Lower leg skin (tissue), 4 donors: ENCODE measurements around the gene IFT122. TPM values are rescaled to one million over a fixed set of nuclear protein-coding genes. Genes with fewer than 3 reads are reported as not detected.
"Not testable (repeated sequence)": the region's sequence is repeated elsewhere in the genome, so short reads cannot be mapped to it uniquely, and the experiment has no call there.

ENCODE experiments used
- DNase-seq, 2 donors: peaks; one replicate each; pipeline ENCODE4 v3.0.0-alpha.2; 2019; ENCODE audit warnings: low spot score in 2 of 2
- H3K4me3 ChIP-seq: fragments of 200-600 bp; sonication (generic); 2 replicates; pipeline ENCODE4 v1.5.1; 2017; ENCODE audit warnings: mild to moderate bottlenecking, low read depth; ENCODE audit not compliant: poor library complexity, severe bottlenecking
- POLR2A ChIP-seq, 2 donors: fragments of 450-650 bp; IDR thresholded peaks; one replicate each; pipeline ENCODE4 v1.6.1; 2016 to 2017; ENCODE audit warnings: antibody characterized with exemption in 2 of 2, mild to moderate bottlenecking in 1 of 2, moderate library complexity in 1 of 2
- WGBS, 2 donors: methylation state at CpG; one replicate each; pipeline ENCODE4 v1.1.5; 2018; 5-methylcytosine and 5-hydroxymethylcytosine counted together
- intact Hi-C: fragments of 100-400 bp; cut with DNase I; formaldehyde crosslinking; loops from one replicate; pipeline ENCODE4 v1.15.0; 2023; ENCODE audit warnings: low total_unique reads
- total RNA-seq, 4 donors: library from RNA; depleted of rRNA; stranded (reverse); fragments of >200 nt; gene quantifications; one replicate each; pipeline ENCODE4 v1.1.0, GENCODE V29; 2016
- TF ChIP-seq, protein P1 (sequence below), 3 donors: fragments of 450-650 bp; IDR thresholded peaks; one replicate each; pipeline ENCODE4 v1.5.1; 2016; ENCODE audit warnings: antibody characterized with exemption in 3 of 3, mild to moderate bottlenecking in 3 of 3, moderate library complexity in 2 of 3

IFT122 gene
- total RNA-seq, 4 donors from 2014 or later = 10.1 to 31.1 (median 22.5) TPM

DNA sequence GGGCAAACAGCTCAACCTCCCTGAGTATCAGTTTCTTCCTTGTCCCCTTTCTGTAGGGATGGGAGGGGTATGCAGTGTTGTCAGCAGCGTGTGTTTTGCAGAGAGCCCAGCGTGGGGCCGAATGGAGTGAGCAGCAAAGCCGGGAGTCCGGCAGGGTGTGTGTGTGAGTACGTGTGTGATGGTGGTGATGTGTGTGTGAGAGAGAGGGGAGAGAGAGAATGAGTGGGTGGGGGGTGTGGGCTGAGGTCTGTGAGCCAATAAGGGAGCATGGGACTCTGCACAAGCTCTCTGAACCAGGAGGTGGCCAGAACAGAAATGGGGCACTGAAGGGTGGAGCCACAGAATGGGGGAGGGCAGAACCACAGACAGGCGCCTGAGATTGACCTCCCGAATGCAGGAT is 43.8 kb downstream of the IFT122 start:
- no peak overlapping the region for H3K4me3 ChIP-seq
- TF ChIP-seq POLR2A (IDR thresholded peaks at IDR 0.05) = no peak
- TF ChIP-seq, protein P1, sequence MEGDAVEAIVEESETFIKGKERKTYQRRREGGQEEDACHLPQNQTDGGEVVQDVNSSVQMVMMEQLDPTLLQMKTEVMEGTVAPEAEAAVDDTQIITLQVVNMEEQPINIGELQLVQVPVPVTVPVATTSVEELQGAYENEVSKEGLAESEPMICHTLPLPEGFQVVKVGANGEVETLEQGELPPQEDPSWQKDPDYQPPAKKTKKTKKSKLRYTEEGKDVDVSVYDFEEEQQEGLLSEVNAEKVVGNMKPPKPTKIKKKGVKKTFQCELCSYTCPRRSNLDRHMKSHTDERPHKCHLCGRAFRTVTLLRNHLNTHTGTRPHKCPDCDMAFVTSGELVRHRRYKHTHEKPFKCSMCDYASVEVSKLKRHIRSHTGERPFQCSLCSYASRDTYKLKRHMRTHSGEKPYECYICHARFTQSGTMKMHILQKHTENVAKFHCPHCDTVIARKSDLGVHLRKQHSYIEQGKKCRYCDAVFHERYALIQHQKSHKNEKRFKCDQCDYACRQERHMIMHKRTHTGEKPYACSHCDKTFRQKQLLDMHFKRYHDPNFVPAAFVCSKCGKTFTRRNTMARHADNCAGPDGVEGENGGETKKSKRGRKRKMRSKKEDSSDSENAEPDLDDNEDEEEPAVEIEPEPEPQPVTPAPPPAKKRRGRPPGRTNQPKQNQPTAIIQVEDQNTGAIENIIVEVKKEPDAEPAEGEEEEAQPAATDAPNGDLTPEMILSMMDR (IDR thresholded peaks at IDR 0.05) = no peak
- WGBS, 2 donors = 92 to 93% methylated on average over 8 of the region's 8 CpGs
- intact Hi-C loops = loop anchor here (10.0 kb wide), 1 partner anchor 341 kb away; no protein-coding TSS in a partner anchor
- no peak for DNase-seq

DNA sequence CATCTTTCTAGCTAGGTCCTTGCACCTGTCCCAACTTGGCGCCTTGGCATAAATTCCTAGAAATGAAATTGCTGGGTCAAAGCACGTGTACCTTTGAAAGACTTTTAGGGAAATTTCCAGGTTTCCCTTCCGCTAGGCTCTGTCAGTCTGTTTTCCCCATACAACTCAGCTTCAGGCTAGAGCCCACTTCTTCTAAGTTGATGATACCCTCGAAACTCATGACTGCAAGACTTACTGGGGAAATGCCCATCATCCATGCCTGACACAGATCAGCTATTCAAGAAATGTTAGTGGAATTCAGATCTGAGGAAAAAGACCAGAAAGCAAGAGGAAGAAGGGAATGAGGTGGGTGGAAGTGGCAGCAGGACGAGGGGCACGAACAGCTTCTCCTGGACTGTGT is 45.1 kb downstream of the IFT122 start:
- not testable (repeated sequence) for DNase-seq, H3K4me3 ChIP-seq
- intact Hi-C loops = loop anchor here (10.0 kb wide), 1 partner anchor 340 kb away; no protein-coding TSS in a partner anchor
- 86 to 87% methylated on average over 6 of the region's 6 CpGs for WGBS, 2 donors

DNA sequence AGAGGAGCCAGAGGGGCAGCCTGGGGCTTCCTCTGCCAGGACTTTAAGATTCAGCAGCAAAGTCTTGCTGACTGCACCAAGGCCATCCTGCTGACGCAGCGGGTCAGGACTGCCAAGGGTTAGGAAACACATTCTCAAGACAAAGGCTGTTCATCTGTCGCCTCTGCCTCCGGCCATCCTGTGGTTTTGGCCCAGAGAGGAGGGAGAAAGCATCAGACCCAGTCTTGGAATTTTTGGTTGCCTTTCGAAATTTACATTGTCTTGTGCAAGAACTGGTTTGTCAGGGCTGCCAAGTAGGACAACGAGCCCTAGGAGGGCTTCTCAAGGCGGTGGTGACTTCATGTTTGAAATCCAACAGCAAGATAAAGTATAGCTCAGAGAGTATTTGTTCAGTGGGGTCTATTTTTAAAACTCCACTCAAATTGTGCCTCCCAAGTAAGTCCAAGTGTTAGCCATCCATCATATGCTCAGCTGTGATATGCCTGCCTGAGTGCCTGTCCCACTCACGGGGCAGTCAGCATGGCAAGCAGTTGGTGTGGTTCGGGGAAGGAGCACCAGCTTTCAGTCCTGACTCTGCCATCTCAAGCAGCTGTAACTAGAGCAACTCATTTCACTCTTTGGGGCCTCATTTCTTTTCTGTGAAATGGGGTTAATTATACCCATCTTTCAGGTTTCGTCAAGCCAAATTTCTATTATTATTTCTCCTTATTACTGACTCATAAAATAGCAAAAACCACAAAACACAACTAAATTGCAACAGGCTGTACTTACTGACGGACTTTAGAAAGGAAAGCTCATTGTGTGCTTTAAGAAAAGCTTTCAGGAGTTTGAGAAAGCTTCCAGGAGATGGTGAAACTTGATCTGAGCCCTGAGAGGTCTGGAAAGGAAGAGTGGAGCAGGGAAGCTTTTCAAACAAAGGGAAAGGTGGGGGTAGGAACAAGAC is 46.0 kb downstream of the IFT122 start:
- intact Hi-C loops = loop anchor here (10.0 kb wide), 1 partner anchor 339 kb away; no protein-coding TSS in a partner anchor
- 45 to 51% methylated on average over 11 of the region's 11 CpGs for WGBS, 2 donors
- no peak overlapping the region for H3K4me3 ChIP-seq
- TF ChIP-seq, protein P1 (IDR thresholded peaks at IDR 0.05) = no peak
- TF ChIP-seq POLR2A (IDR thresholded peaks at IDR 0.05) = no peak
- DNase-seq = peak; percentile 92 to 98

DNA sequence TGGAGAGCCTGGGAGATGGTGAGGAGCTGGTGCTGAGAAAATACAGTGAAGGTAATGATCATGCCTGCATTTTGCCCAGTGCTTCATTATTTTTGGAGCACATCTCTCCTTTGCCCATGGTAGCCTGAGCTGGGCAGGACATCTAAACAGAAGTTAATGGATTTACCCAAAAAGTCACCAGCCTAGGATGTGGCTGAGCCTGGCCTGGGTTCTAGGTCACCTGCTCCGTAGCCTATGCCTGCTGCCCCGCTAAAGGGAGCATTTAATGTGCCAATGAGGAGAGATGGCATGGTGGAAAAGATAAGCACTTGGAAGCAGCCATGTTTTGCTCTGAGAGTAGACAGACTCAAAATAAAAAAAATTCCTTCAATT is 46.6 kb downstream of the IFT122 start:
- 90 to 98% methylated on average over 2 of the region's 2 CpGs for WGBS, 2 donors
- no peak for DNase-seq
- no peak for TF ChIP-seq POLR2A (IDR thresholded peaks at IDR 0.05)
- TF ChIP-seq, protein P1 (IDR thresholded peaks at IDR 0.05) = no peak
- intact Hi-C loops = loop anchor here (10.0 kb wide), 1 partner anchor 338 kb away; no protein-coding TSS in a partner anchor
- no peak overlapping the region for H3K4me3 ChIP-seq

DNA sequence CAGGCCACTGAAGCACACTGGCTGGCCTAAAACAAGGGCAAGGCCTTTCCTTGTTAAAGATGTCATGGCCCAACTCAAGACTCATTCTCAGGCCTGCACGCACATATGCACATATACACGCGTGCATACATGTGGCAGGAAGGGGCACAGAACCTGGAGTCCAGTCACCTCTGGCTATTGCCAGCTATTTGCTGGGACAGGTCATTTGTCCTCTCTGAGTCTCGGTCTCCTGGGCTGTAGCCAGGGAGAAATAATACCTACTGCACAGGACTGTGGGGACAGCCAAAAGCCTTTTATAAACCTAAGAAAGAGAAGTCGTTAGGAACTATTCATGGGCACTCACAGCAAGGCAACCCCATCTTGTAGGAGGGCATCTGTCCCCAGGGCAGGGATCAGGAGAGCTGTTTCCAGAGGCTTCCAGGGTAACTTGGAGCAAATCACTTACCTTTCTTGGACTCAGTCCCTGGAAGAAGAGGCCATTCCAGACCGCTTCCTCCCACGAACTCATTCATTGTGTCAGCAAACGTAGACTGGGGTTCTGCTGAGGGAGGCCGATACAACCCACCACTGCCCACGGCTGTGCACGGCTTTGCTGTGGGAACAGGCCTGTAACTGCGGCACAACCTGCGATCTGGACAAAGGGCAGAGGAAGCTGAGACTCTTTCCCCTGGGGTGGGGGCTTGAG is 47.3 kb downstream of the IFT122 start:
- intact Hi-C loops = loop anchor here (10.0 kb wide), 1 partner anchor 337 kb away; no protein-coding TSS in a partner anchor
- TF ChIP-seq, protein P1 (IDR thresholded peaks at IDR 0.05) = no peak
- TF ChIP-seq POLR2A (IDR thresholded peaks at IDR 0.05) = no peak
- DNase-seq = no peak
- H3K4me3 ChIP-seq = no peak overlapping the region
- WGBS, 2 donors = 88 to 90% methylated on average over 13 of the region's 13 CpGs

DNA sequence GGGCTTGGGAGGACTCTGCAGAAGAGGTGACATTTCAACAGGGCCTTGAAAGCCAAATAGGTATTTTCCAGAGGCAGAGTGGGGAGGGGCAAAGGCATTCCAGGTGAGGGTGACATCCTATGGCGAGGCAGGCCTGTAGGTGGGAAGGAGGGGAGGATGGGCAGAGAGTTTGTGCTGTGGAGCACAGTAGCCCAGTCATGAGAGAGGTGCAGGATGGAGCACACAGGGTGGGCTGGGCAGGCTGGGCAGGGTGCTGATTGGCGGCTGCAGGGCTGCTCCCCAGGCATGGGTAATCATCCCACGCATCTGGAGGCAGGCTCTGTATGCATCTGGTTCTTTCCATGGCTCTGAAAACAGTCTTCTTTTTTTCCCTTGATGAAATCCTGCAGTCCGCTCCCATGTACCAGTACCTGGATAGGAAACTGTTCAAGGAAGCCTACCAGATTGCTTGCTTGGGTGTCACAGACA is 47.9 kb downstream of the IFT122 start:
- intact Hi-C loops = loop anchor here (10.0 kb wide), 1 partner anchor 337 kb away; no protein-coding TSS in a partner anchor
- not testable (repeated sequence) for DNase-seq, H3K4me3 ChIP-seq
- 91% methylated on average over 4 of the region's 4 CpGs for WGBS, 2 donors

DNA sequence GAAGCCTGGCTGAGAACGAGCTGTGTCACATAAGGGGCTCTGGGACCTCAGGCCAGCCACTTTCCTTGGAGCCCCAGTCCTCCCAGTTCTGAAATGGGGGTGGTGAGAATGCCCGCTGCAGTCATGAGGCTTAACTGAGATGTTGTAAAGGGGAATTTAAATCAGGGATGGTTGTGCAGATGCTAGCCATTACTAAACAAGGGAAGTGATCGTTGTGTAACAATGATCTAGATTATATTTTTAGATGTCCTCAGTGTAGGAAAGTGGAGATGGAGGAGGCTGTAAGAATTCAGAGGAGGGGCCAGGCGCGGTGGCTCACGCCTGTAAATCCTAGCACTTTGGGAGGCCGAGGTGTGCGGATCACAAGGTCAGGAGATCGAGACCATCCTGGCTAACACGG is 49.2 kb downstream of the IFT122 start:
- 87 to 93% methylated on average over 10 of the region's 10 CpGs for WGBS, 2 donors
- H3K4me3 ChIP-seq, DNase-seq: not testable (repeated sequence)
- intact Hi-C loops = loop anchor here (10.0 kb wide), 1 partner anchor 336 kb away; no protein-coding TSS in a partner anchor
